HL-60/S4 treated with phorbol 12-myristate 13-acetate at 8.2 ng/mL for 4 days and 3 days (cell line): ENCODE results near the gene BCR.

ENCODE experiments used
- in situ Hi-C: fragments of 300-500 bp; cut with MboI; formaldehyde crosslinking; loops from 2 replicates; pipeline ENCODE4 v1.15.0; 2022; ENCODE audit warnings: low sequenced_read_pairs

Gene BCR

DNA sequence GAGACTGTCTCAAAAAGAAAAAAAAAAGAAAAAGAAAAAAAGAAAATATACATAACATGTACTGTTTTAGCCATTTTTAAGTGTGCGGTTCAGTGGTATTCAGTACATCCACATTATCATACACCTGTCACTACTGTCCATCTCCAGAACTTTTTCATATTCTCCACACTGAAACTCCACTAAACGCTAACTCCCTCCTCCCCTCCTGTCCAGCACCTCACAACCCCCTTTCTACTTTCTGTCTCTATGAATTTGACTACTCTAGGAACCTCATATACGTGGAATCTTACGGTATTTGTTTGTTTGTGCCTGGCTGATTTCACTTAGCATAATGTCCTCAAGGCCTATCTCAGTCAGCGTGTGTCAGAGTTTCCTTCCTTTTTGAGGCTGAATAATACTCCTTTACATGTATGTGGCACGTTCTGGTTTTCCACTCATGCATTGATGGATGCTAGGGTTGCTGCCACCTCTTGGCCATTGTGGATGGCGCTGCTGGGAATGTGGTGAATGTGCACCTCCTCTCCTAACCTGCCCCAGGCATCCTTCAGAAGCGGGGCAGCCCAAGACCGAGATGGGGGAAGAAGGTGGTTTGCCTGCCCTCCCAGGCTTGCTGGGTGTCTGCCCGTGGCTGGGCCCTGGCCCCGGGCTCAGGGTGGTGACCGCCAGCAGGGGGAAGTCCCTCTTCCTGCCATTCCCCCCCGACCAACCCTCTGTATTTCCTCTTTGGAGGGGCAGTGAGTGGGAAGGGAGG is 60.5 kb downstream of the BCR start:
- in situ Hi-C loops = no loop called here

DNA sequence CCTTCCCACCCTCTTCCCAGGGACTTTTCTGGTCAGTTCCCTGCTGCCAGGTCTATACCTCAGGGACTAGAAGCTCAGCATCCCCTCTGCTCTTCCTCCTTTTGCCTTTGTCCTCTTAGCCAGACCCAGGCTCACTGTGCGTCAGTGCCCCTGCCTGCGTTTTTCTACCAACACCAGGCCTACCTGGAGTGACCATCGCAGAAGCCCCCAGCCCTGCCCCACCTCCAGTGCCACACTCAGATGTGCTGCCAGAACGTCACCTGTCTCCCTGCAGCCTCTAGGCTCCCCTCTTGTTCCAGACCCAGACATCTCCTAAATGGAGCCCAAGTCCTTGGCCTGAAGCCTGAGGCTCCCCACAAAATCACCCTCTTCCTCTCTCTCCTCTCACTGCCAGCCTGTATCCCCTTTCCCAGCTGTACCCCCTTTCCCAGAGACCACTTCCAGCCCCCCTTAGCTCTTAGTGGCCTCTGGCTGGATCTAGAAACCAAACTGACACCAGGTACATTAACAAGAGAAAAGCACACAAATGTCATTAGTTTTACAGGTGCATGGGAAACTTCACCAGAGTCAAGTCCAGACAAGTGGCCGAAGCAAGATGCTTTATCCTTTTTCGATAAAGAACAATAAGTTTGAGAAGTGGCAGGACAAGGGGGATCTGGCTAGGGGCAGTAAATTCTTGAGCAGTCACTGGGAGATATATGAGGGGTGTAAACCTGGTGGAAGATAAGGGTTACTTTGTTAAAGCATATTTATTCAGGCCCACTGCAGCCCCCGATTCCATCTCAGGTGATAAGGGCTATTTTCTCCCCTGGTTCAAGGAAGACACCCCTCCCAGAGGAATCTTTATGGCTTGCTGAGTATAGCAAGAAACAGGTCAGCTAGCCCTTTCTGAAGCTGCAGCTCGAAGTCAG is 61.5 kb downstream of the BCR start:
- in situ Hi-C loops = no loop called here

DNA sequence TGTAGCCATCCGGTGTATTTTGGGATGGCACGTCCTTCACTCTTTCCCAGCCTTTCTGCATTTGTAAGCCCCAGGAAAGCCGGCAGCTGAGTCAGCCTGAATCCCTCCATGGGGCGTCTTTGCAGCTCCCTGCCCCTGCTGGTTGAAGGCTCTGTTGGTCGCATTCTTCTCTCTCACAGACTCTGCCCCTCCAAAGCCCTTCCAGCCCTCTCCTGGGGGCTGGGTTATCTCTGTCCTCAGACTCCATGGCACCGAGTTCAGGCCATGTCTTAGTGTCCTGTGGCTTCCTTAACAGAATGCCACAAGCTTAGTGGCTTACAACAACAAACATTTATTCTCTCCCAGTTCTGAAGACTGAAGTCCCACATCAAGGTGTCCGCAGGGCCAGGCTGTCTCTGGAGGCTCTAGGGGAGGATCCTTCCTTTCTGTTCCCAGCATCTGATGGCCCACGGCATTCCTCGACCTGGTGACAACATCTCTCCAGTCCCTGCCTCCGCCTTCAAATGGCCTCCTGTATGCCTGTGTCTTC is 62.2 kb downstream of the BCR start:
- in situ Hi-C loops = no loop called here

DNA sequence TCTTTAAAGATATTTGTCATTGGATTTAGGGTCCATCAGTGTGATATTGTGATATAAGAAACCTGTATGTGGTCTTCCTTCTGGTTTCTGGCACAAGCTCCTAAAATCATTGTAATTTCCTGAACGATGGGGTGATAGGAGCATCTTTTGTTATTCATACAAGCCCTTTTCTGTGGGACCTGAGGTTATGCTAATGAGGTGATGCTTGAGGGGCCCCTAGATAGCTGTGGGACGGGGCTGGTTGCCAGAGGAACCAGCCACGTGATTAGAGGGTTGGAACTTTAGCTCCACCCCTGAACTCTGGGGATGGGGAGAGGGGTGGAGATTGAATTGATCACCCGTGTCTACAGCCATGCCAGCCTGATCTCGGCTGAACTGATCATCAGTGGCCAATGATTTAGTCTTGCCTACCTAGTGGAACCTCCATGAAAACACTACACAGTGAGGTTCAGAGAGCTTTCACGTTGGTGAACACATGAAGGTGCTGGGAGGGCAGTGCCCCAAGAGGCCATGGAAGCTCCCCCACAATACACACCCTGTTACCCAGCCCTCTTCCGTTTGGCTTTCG is 62.8 kb downstream of the BCR start:
- in situ Hi-C loops = no loop called here

DNA sequence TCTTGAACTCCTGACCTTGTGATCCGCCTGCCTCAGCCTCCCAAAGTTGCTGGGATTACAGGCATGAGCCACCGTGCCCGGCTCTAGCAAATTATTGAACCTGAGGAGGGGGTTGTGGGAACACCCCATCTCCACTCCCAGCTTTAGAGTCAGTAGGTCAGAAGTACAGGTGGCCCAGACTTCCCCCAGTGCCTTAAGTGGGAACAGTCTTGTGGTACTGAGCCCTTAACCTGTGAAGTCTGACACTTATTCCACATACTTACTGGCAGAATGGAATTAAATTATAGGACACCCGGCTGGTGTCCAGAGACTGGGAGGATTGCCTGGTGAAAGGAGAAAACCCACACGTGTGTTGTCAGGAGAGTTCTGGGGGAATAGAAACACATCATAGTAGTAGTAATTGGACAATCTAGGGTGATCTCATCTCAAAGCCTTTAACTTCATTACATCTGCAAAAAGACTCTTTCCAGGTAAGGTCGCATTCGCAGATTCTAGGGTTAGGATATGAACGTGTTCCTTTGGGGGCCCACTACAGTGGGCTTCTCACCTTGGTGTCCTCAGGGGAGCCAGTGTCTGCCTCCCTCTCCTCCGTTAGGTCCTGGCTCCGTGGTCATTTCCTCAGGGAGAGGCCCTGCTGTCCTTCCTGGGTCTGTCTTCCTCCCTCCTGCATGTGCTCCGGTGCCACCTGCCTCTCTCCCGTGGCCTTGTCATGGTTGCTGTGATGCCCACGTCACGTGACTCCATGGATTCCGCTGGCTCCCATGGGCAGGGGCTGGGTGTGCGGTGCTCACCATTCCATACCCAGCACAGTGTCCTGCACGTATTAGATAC is 63.8 kb downstream of the BCR start:
- in situ Hi-C loops = no loop called here

DNA sequence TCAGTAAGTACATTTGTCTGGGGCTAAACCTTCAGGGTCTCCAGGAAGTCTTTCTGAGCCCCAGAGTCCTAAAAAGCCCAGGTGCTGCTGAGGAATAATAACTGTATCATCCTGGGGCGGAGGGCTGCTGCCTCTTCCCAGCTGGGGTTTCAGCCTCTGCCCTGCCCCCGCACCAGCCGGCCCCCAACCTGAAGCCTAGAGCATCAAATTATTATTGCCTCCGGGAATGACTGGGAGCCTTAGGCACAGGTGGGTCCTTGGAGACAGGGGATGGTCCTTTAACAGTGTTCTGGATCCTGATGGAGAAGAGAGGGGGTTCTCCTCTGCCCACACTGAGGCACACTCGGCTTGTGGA is 64.4 kb downstream of the BCR start:
- in situ Hi-C loops = no loop called here

DNA sequence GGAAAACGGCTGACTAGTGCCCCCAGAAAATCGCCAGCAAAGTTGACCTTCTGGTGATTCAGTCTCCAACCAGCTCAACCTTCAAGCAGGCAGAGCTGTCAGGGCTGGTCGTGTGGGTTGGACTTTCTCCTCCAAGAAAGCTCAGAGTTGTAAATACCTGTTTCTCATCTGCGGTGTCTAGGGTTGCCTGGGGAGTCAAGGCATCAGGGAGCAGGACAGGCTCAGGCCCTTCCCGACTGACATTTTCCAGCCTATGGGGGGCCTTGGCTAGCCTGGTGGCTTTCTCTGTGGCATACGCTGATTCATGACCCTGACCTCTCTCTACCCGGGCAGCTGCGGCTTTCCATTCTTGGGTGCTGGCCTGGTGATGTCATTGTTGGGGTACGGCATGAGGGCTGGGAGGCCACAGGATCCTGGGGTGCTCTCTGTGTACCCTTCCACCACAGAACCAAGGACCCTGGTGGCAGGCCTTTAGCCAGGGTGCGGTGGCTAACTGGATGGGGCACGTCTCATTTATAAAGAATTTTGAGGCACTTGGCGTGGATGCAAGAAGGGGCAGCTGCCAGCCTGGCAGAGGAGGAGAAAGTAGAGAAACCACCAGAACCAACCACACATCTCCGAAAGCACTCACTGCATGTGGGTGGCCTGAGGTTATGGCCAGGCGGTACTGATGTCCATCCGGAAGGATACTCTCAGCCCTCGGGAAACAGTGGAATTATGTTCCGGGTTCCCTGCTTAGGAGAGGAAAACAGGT is 64.9 kb downstream of the BCR start:
- in situ Hi-C loops = no loop called here

DNA sequence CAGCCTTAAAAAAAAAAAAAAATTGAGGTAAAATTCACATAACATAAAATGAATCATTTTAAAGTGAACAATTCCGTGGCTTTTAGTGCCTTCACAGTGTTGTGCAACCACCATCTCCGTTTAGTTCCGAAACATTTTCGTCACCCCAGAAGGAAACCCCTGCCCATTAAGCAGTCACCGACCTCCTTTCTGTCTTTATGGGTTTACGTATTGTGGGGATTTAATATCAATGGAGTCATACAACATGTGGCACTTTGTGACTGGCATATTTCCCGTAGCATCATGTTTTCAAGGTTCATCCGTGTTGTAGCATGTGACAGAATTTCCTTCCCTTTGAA is 65.5 kb downstream of the BCR start:
- in situ Hi-C loops = no loop called here

DNA sequence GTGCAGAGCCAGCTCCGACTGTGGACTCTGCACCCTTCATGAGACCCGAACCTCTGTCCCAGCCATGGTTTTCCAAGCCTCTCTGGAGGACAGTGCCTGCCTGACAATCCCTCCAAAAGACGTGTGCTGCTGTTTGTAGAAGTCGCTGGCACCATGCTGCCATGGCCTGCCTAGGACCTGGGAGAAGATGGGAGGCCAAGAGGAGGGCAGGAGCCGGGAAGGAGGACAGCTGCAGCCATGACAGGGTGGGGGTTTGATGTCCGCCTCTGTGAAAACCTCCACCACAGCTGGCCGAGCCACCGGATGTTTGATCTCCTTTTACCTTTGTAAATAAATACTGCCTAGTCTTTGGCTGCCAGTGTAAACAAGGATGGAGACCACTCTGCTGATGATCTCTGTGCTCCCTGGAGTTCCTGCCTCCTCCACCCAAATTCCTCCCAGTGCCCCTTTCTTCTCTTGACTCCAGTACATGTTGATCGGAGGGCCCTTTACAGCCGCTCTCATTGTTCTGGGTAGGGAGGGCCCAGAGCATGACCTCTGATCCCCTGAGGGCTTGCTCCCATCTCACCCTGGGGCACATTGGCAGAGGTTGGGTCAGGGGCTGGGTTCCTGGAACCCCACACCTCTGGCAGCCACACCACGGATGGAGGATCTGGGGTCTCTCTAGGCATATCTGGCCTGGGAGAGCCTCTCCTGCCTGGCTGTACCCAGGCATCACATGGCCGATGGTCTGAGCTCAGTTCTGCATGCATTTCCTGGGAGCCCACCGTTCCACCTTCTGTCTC is 66.9 kb downstream of the BCR start:
- in situ Hi-C loops = no loop called here

DNA sequence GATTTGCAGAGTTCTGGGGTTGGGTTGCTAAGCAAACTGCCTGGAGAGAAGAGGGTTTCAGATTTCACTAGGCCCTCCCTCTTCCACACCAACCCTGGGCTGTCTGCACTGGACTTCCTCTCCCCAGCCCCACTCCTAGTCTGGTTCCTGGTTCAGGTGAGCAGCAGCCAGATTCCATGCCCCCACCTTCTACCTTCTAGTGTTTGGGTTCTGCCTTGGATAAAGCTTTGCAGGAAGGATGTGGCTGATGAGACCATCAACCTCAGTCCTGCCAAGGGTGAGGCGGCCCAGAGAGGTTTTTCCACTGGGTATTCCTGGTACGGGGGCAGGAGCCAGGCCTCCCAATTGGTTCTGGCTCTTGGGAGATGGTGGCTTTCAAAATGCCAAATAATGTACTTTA is 68.3 kb downstream of the BCR start:
- in situ Hi-C loops = no loop called here

DNA sequence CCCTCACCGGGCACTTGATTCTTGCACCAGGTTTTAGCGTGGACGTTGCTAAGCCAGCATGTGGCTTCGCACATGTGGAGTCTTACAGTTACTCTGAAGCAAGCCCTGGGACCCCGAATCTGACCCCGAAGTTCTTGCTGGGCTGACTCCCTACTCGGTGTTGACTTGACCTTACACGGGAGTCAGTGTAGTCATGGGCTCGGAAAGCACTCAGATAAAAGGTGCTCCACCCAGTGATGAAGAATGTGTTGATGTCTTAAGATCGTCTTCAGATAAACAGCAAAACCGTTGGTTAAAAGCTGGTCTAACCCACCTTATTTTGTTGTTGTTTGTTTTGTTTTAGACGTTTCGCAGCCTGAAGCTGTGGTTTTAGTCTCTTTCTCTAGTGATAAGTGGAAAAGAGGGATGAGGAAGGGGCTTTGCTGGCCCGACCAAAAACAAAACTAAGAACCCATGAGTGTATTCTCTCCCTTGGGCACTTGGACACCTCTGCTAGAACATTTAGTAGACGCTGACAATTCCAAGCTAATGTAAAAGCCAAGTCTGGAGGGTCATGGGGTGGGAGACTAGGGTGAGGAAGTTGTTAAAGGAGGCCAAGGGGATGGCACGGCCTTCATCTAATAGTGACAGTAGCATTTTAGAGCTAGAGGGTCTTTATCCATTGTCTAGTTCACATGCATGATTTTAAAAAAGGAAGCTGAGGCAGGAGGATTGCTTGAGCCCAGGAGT is 69.9 kb downstream of the BCR start:
- in situ Hi-C loops = no loop called here

DNA sequence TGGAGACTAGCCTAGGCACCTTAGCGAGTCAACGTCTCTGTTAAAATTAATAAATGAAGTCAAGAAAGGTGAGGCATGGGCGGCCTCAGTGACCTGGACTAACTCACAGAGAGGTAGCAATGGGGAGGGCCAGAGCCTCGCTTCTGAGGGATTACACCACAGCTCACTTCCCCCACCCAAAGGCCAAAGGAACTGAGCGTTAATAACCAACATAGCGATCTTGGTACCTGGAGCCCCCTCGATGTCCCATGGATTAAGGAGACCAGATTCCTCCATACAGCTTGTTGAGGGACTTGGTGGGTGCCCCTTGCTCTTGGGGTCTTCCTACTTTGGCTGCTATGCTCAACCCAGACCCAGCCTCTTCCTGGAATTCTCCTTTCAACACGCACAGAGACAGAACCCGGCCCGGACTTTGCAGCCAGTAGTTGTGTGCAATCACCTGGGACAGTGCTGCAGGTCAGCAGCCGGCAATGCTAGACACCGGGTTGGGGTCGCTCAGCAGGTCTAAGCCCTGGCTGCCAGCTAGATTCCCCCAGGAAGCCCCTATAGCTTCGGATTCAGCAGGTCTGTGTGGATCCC is 70.6 kb downstream of the BCR start:
- in situ Hi-C loops = no loop called here

DNA sequence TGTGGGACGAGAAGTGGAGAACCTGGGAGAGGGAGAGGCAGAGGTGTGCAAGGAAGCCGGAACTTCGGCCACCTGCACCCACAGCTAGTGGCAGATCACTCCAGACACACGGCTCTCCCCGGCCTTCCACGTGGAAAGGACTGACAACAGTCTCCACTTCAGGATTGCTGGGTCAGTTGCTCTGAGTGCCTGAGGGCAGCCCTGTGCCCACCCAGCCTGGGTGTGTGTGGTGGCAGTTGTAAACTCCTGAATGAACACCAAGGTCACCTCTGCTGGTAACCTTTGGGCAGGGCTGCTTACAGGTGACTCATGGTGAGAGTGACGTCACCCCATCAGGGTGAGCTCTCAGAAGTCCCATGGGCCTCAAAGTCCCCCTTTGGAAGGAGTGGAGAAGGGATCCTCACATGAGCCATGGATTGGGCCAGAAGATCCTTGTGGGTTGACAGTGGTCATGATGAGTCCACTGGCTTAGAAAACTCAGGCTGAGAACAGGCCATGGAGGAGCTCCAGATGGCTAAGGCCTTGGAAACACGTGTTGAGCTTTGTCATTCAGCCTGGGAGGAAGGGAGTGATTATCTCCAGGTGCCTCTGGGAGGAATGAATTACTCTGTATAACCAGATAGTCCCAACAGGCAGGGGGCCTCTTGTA is 71.3 kb downstream of the BCR start:
- in situ Hi-C loops = no loop called here

DNA sequence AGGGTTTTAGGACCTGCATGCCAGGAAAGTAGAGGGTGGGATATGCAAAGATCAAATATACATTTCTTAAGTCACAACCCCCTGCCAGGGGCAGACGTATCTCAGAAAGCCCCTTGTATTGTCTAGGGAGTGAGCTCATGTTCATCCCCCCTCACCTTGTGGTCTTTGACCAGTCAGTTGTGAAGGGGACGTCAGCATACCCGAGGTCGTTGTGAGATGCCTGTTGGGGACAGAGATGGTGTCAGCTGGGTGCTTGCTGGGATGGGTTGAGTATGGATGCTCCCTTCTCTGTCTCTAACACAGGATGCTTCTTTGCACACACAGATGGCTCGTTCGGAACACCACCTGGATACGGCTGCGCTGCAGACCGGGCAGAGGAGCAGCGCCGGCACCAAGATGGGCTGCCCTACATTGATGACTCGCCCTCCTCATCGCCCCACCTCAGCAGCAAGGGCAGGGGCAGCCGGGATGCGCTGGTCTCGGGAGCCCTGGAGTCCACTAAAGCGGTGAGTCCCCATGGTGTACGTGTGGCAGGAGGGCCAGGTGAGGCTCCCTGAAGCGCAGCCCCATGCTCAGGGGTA is 73.3 kb downstream of the BCR start:
- in situ Hi-C loops = no loop called here

DNA sequence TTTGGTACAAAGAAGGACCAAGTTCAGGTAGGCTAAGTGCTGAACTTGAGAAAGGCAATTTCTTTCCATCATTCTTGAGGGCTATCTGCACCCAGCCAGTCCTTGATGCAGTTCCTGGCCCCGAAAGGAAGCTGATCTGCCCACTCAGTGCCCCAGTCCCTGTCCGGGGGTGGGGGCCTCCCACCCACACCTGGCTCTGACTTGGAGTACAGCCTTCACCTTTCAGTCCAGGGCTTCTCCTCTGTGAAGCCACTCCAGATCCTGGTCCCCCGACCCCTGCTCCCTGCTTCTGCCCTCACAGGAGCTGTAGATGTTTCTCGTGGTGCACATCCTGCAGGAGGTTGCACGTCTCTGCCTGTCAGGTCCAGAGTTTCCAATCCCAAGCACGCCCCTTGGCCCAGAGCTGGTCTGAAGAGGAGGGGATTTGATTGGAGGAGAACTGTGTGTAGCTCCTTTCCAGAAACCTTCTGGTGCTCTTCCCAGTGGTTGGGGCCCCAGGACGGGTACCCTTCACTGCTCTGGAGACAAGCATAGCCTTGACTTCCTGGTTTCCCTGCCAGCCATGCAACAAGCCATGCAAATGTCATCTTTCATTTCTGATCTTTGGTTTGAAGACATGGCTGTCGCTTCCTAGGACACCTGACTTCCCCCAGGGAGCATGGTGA is 75.3 kb downstream of the BCR start:
- in situ Hi-C loops = no loop called here

DNA sequence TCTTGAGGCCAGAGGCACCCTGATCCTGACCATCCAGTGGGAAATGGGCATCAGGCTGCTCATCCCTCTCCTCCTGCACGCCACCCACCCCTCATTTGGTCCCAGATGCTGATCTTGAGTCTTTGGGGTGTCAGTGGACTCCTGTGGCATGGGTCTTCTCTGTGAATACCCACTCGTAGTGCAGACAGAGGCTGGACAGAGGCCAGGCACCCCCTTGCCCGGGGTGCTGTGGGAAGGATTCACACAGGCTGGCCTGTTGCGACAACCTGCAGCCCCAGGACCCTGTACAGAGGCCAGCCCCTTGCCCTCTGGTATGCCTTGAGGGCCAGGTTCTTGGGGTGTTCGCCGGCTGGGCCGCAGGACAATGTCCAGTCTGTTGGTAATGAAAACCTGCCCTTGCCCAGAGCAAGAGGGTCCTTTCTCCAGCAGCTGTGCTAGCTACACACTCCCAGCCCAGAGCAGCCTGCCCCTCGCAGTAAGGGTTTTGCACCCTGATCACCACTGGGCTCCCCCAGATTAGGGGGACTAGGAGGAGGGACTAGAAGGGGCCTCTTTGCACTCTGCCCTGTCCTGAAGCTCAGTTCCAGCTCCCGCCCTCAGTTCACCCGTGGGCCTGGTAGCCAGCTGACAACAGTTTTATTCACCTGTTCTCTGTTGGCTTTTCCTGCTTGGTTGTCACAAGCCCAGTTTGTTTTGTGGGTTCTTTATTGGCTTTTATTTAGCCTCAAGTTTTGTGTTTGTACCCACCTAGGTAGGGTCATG is 76.0 kb downstream of the BCR start:
- in situ Hi-C loops = no loop called here
